ENCODE measurements around the gene EPB41L4A. TPM values are rescaled to one million over a fixed set of nuclear protein-coding genes. Genes with fewer than 3 reads are reported as not detected.
"Not testable (repeated sequence)": the region's sequence is repeated elsewhere in the genome, so short reads cannot be mapped to it uniquely, and the experiment has no call there.

The EPB41L4A gene
- total RNA-seq, result 18.6 TPM
- long read RNA-seq, partial matches to known transcripts, result 4 of 6 reads
- long read RNA-seq, other reads (novel, unspliced or antisense), result 2 of 6 reads

GRCh38 chr5:112419164-112419985 is at the start of gene EPB41L4A:
Gene EPB41L4A, minus strand, starts transcription at chr5:112419277. Its CDS starts 238 bp downstream, at chr5:112419039.
- intact Hi-C loops (cut with micrococcal nuclease), result no loop called here
- DNase-seq (peak; percentile 84), ATAC-seq (peak; percentile 86)

GRCh38 chr5:112467485-112467884 is 48.4 kb upstream of the EPB41L4A start:
- ATAC-seq (no peak), DNase-seq (no peak)
- intact Hi-C loops (cut with micrococcal nuclease), result no loop called here

- ATAC-seq, DNase-seq: not testable (repeated sequence)
These were observed 47.2 kb upstream of the EPB41L4A start for GRCh38 chr5:112466261-112466660.

GRCh38 chr5:112447187-112447760 is 28.2 kb upstream of the EPB41L4A start:
- ATAC-seq; DNase-seq; intact Hi-C loops (cut with micrococcal nuclease): not testable (repeated sequence)

More at GRCh38 chr5:112466261-112466660, 47.2 kb upstream of the EPB41L4A start:
- intact Hi-C loops (cut with micrococcal nuclease), result not testable (repeated sequence)

GRCh38 chr5:112445626-112446350 is 26.7 kb upstream of the EPB41L4A start:
- ATAC-seq (no peak), DNase-seq (no peak)
- intact Hi-C loops (cut with micrococcal nuclease), result no loop called here

GRCh38 chr5:112443932-112444331 is 24.9 kb upstream of the EPB41L4A start:
- DNase-seq; ATAC-seq; intact Hi-C loops (cut with micrococcal nuclease): not testable (repeated sequence)

- no peak for DNase-seq
- ATAC-seq, result no peak
- intact Hi-C loops (cut with micrococcal nuclease), result no loop called here
These were observed 21.0 kb upstream of the EPB41L4A start for GRCh38 chr5:112440031-112440430.

GRCh38 chr5:112436144-112436543 is 17.1 kb upstream of the EPB41L4A start:
- ATAC-seq, result no peak
- DNase-seq, result no peak
- intact Hi-C loops (cut with micrococcal nuclease), result no loop called here

- DNase-seq (no peak), ATAC-seq (peak; percentile 54)
These were observed 15.6 kb upstream of the EPB41L4A start for GRCh38 chr5:112434641-112435040.

GRCh38 chr5:112426202-112426601 is 7.1 kb upstream of the EPB41L4A start:
- not testable (repeated sequence) for ATAC-seq, DNase-seq
- intact Hi-C loops (cut with micrococcal nuclease), result loop anchor here (10.0 kb wide), 1 partner anchor 221 kb away; no protein-coding TSS in a partner anchor

More at GRCh38 chr5:112434641-112435040, 15.6 kb upstream of the EPB41L4A start:
- intact Hi-C loops (cut with micrococcal nuclease), result no loop called here

- intact Hi-C loops (cut with micrococcal nuclease), result loop anchor here (5.0 to 10.0 kb wide), 2 partner anchors 215 to 243 kb away; no protein-coding TSS in a partner anchor
- peak; percentile 93 for ATAC-seq
- DNase-seq, result peak; percentile 92
These were observed 1.1 kb upstream of the EPB41L4A start for GRCh38 chr5:112419986-112420864.

GRCh38 chr5:112418659-112419163 is 366 bp downstream of the EPB41L4A start:
- ATAC-seq (peak; percentile 23), DNase-seq (peak; percentile 36)
- intact Hi-C loops (cut with micrococcal nuclease), result no loop called here

- intact Hi-C loops (cut with micrococcal nuclease), result no loop called here
- ATAC-seq (peak; percentile 0), DNase-seq (peak; percentile 73)
These were observed 982 bp downstream of the EPB41L4A start for GRCh38 chr5:112417931-112418658.

GRCh38 chr5:112415552-112415951 is 3.5 kb downstream of the EPB41L4A start:
- intact Hi-C loops (cut with micrococcal nuclease), result no loop called here
- DNase-seq, result no peak
- ATAC-seq, result no peak

GRCh38 chr5:112413611-112414010 is 5.5 kb downstream of the EPB41L4A start:
- DNase-seq (no peak), ATAC-seq (no peak)
- intact Hi-C loops (cut with micrococcal nuclease), result no loop called here

GRCh38 chr5:112412346-112412745 is 6.7 kb downstream of the EPB41L4A start:
- intact Hi-C loops (cut with micrococcal nuclease), result no loop called here
- DNase-seq, result no peak
- ATAC-seq, result no peak

GRCh38 chr5:112411903-112412302 is 7.2 kb downstream of the EPB41L4A start:
- ATAC-seq, result no peak
- no peak for DNase-seq
- intact Hi-C loops (cut with micrococcal nuclease), result no loop called here

GRCh38 chr5:112407666-112408065 is 11.4 kb downstream of the EPB41L4A start:
- intact Hi-C loops (cut with micrococcal nuclease), result no loop called here
- ATAC-seq (no peak), DNase-seq (no peak)

Measured in left ventricle myocardium superior (tissue), 1 donor.